Endothelial cell of umbilical vein (primary cell): ENCODE data around the gene MTERF4.

Experiments
- CTCF ChIP-seq, 2 donors: IDR thresholded peaks; 1 replicate in 1 of 2; 2 replicates in 1 of 2; pipeline ENCODE4 v1.5.1; 2011; ENCODE audit warnings: low read length in 2 of 2, mild to moderate bottlenecking in 2 of 2, moderate library complexity in 2 of 2, control low read depth in 1 of 2, inconsistent platforms in 1 of 2, low read depth in 1 of 2; ENCODE audit not compliant: insufficient read depth in 1 of 2; ENCODE audit errors: extremely low read depth in 1 of 2
- POLR2A ChIP-seq: IDR thresholded peaks from 2 replicates; pipeline ENCODE4 v1.6.1; 2012; ENCODE audit warnings: low read depth, mild to moderate bottlenecking, control low read depth, low read length

DNA sequence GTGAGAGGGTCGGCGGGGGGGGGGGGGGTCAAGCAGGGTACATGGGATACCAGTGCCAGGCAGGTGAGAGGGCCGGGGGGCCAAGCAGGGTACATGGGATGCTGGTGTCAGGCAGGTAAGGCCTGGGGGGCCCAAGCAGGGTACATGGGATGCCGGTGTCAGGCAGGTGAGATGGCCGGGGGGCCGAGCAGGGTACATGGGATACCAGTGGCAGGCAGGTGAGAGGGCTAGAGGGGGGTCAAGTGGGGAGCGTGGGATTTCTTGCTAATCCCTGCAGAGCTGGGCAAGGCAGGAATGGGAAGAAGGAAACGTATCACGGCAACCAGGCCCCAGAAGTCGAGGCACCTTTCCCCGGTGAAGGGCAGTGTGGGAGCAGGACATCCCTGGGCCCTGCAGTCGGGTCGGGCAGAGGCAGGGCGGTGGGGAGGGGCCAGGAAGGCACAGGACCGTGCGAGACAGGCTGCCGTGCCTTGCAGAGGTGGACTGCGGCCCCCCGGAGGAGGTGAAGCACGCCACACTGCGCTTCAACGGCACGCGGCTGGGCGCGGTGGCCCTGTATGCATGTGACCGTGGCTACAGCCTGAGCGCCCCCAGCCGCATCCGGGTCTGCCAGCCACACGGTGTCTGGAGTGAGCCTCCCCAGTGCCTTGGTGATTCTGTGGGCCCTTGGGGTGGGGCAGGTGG, 49.3 kb downstream of the MTERF4 start:
- TF ChIP-seq POLR2A (no peak), CTCF (IDR thresholded peaks at IDR 0.05; ENCODE audit: extremely low read depth in 1 of 2, insufficient read depth in 1 of 2, low read depth in 1 of 2, low read length in 2 of 2) (no peak)
